GM21619 (cell line): ENCODE results near the gene EIF4E.
A peak's percentile ranks its signal among the peaks of the same experiment; 100 is the strongest.

Source experiments
- ATAC-seq: cut with Tn5 transposase; IDR thresholded peaks from one replicate; pipeline ENCODE4 v1.9.1; 2021; ENCODE audit not compliant: unreplicated experiment

Gene EIF4E, protein sequence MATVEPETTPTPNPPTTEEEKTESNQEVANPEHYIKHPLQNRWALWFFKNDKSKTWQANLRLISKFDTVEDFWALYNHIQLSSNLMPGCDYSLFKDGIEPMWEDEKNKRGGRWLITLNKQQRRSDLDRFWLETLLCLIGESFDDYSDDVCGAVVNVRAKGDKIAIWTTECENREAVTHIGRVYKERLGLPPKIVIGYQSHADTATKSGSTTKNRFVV

DNA sequence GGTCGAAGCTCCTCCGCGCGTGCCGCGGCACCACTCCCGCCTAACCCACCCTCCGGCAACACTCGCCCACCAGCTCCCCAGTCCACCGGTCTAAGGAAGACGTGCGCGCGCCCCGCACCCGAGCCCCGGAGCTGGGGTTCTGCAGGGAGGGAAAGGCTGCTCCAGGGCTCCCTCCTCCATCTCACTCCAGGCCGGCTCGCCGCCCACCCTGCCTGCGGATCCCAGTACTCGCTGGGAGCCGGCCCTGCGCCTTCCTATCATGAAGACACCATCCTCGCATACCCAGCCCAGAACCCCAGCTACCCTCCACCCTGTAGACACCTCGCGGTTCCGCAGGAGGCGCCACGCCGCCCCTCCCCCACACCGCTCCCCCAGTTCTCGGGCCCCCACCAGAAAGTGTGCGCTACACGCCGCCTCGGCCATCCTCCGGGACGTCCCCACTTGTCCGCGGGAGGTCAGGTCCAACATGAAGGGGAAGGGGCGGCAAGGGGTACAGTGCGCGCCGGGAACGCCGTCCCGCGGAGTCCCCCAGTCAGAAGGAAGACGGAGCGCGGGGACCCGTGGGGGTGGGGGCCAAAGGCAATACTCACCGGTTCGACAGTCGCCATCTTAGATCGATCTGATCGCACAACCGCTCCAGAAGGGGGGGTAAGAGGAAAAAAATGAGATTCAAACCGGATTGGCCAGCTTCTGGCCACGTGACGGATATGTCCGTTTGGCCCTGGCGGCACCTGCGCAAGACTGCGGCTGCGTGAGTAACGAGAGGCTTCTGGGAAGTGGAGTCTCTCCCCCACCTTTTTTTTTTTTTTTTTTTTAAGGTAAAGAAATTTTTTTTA lies at the start of gene EIF4E:
TSS of gene EIF4E (minus strand) at position 629 of the 836 bp plus-strand sequence. CDS start at position 608, 21 bp downstream.
- peak; percentile 66 for ATAC-seq

- no peak for ATAC-seq
These were observed 48.6 kb upstream of the EIF4E start for GRCh38 chr4:98977557-98977956.

GRCh38 chr4:98976716-98977115 lies 47.8 kb upstream of the EIF4E start:
- no peak for ATAC-seq

- no peak for ATAC-seq
These were observed 41.2 kb upstream of the EIF4E start for GRCh38 chr4:98969878-98970785.

DNA sequence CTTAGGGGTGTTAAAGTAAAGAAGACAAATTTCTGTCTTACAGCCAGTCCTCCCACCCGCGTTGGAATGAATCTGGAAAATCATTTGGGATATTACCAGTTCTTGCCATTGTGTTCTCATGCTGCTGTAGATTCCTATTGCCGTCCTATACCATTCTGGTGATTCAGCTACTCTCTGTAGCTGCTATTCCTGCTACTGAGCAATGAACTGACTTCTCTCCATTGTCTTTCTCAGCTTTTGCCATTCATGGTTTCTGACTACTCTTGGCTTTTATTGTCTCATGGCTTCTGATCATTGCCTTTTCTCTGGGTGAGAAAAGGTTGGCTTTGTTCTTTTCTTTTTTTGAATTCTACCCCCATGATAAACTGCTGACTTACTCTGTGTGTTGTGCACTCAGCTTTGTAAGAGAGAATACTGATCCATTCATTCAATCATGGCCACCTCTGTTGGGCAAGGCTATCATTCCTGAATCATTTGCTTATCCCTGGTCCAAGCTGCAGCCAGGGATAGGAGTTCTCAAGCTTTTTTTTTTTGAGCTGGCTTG lies 38.9 kb upstream of the EIF4E start:
- no peak for ATAC-seq

GRCh38 chr4:98966926-98967325 lies 38.0 kb upstream of the EIF4E start:
- no peak for ATAC-seq

DNA sequence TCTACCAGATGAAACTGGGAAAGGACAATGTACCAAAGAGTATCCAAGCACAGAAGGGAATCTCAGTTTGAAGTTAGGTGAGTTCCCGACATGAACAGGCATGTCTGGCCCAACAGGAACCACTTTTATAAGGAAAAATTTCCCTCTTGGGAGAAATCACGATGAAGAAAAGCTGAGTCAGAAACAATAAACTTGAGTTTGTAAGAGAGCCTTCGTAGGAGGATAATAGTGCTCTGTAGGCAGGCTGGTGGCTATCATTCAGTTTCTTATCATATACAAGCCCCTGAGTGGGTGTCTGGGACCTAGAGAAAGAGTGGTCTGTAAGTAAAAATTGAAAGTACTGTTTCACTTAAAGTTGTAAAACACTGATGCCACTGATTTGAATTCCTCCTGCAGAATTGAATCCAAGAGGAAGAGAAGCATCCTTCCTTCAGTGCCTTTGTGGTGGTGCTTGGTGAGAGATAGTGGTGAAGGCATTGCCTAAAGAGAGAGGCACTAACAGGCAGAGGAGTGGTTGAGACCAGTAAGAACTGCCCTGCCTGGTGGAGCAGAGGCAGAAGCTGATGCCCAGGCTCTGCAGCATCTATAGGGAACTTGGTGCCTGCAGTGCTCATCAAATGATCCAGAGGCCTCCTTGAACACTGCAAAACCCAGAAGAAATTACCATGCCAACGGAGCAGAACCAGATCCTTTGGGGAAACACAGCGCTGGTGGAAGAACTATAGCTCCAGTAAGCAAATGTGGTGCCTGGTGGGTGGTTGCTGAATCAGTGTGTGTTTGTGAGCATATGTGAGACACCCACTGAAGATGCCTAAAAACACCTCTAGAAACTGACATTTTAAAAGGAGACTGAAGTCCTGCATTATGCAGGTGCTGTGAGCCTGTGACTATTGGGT lies 34.9 kb upstream of the EIF4E start:
- ATAC-seq: no peak

- ATAC-seq: no peak
These were observed 32.8 kb upstream of the EIF4E start for GRCh38 chr4:98961770-98962169.

- ATAC-seq: no peak
These were observed 30.5 kb upstream of the EIF4E start for GRCh38 chr4:98959411-98959810.

DNA sequence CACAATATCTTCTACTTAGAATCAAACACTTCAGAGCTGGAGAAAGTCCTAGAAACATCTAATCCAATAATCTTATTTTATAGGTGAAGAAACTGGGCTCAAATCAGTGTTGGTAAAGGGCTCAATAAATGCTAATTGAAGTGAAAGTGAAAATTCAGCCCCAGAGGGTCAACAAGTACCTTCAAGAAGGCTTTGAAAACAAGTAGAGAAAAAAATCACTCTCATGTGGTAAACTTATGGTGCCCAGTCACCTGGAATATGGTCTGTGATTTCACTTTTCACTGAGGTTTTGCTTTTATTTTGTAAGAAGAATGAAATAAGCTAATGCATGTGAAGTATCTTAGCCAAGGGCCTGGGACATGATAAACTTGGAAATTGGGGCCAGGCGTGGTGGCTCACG lies 29.1 kb upstream of the EIF4E start:
- no peak for ATAC-seq

DNA sequence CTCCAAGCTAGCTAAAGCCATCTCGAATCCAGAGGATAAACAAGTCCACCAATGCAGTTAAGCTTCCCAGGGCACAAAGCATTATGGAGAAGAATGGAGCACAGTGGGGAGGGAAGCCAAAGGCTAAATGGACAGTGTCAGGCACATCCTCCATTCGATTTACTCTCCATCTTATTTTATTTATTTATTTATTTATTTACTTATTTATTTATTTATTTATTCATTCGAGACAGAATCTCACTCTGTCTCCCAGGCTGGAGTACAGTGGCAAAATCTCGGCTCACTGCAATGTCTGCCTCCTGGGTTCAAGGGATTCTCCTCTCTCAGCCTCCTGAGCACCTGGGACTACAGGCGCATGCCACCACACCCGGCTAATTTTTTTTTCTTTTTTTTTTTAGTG lies 26.3 kb upstream of the EIF4E start:
- no peak for ATAC-seq

DNA sequence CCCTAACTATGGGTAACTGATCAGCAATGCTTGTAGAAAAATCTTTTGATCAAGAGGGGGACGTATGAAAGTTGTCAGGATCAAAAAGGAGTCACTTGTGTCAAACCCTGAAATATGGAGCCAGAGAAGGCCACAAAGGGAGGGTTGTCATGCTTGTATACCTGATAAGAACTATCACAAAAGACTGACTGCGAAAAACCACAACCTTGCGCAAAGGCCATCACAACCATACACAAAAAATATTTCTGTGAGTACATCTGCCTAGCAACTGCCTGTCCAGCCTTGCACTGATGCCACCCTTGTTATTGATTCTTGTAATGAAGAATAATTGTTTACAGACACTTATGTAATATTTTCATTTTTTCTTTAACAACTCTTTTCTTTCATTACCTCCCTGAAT lies 22.8 kb upstream of the EIF4E start:
- ATAC-seq: no peak

GRCh38 chr4:98950925-98951324 lies 22.0 kb upstream of the EIF4E start:
- no peak for ATAC-seq

DNA sequence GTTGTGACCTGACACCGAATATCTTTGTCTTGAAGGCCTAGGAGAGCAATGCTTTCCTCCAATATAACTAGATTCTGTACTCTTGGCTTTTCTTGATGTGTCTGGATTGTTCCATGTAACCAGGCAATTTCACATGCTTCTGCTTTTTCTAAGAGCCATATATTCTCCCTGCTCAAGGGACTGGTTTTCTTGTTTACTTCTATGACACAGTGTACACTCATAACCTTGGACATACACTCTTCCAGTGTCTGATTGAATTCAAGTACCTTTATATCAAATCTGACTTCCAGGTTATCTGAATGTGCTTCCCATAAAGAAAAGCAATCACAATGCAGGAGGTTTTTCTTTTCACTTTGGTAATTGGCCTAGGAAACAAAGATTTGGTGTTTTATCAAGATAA lies 17.4 kb upstream of the EIF4E start:
- ATAC-seq: no peak

GRCh38 chr4:98945297-98945850 lies 16.4 kb upstream of the EIF4E start:
- no peak for ATAC-seq

DNA sequence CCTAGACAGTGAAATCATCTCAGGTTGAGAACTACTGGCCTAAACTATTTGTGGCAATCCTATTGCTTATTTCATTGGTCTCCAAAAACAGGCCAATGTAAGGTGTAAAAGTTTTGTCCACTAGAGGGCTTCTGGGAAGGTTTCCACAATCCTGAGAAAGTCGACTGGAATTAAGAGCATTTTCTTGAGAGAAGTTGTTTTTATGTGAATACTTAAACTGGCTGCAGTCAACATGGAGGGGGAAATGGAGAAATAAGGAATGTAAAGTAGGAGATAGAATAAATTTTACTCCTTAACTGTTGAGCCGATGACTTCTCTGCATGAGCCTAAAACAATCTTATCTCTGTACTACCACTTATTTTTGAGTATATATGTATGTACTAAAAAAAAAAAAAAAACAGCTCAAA lies 11.0 kb upstream of the EIF4E start:
- ATAC-seq: peak; percentile 39

DNA sequence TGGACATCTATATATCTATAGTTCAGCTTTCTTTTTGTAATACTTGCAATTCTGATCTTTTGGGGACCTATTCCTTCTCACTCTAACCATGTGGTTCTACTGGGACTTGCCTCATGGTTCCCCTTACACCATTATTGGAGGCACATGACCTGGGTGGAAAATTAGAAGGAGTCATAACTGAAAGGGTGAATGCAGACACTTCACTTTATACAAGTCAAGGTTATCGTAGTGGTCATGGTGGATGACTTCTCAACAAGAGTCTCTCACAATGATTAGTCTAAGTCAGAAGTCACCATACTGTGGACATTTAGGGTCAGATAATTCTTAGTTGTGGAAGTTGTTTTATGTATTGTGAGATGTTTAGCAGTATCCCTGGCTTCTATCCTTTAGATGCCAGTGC lies 10.5 kb upstream of the EIF4E start:
- peak; percentile 35 for ATAC-seq

GRCh38 chr4:98937986-98938720 lies 9.2 kb upstream of the EIF4E start:
- ATAC-seq: no peak

- ATAC-seq: no peak
These were observed 6.7 kb upstream of the EIF4E start for GRCh38 chr4:98935633-98936032.
